D721Med (cell line): ENCODE results near the gene IL2RG.

ENCODE experiments used
- DNase-seq: peaks from one replicate; pipeline ENCODE4 v3.0.0; 2011; ENCODE audit warnings: low spot score; ENCODE audit not compliant: insufficient read length
- FAIRE-seq: peaks from 2 replicates; lab custom pipeline; 2011; peaks lifted over from hg19 to GRCh38; lab: Jason Lieb, UNC
- TF ChIP-seq, protein P1 (sequence below): IDR thresholded peaks from 2 replicates; pipeline ENCODE4 v1.5.1; 2012; ENCODE audit warnings: mild to moderate bottlenecking, control low read depth; ENCODE audit not compliant: insufficient read depth; ENCODE audit errors: missing control alignments

IL2RG gene

DNA sequence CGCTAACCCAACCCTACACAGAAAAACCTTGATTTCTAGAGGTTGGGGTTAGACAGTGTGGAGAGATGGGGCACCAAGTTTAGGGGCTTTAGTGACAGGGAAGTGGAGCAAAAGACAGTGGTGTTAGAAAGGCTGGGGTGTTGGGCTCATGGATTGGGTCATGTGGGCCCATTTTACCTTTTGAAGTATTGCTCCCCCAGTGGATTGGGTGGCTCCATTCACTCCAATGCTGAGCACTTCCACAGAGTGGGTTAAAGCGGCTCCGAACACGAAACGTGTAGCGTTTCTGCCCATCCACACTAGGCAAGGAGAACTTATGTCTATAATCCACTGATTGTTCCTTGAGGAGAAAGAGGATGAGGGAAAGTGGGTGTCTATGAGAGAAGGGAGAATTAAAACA lies 2.3 kb downstream of the IL2RG start:
- FAIRE-seq: no peak
- DNase-seq: no peak
- TF ChIP-seq, protein P1, sequence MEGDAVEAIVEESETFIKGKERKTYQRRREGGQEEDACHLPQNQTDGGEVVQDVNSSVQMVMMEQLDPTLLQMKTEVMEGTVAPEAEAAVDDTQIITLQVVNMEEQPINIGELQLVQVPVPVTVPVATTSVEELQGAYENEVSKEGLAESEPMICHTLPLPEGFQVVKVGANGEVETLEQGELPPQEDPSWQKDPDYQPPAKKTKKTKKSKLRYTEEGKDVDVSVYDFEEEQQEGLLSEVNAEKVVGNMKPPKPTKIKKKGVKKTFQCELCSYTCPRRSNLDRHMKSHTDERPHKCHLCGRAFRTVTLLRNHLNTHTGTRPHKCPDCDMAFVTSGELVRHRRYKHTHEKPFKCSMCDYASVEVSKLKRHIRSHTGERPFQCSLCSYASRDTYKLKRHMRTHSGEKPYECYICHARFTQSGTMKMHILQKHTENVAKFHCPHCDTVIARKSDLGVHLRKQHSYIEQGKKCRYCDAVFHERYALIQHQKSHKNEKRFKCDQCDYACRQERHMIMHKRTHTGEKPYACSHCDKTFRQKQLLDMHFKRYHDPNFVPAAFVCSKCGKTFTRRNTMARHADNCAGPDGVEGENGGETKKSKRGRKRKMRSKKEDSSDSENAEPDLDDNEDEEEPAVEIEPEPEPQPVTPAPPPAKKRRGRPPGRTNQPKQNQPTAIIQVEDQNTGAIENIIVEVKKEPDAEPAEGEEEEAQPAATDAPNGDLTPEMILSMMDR: no peak

DNA sequence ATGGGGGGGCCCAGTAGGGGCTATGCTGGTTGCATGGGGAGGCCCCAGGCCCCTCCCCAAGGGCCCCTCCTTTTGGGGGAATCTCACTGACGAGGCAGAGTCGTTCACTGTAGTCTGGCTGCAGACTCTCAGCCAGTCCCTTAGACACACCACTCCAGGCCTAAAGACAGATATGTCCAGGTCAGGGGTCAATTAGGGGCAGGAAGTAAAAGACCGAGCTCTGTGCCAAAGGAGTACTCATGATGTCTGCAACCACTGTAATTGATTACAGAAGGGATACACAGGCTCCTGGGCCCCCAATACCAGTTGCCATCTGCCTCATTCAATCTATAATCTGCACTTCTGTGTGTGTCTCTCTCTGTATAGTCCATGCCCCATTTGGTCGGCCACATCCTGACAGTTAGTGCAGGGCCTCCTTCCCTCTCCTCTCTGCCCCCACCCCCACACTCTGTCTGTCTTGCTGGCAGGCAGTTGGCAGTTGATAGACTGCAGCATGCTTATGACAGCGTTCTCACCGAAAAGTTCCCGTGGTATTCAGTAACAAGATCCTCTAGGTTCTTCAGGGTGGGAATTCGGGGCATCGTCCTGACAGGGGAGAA lies 3.5 kb downstream of the IL2RG start:
- DNase-seq: no peak
- TF ChIP-seq, protein P1: no peak

DNA sequence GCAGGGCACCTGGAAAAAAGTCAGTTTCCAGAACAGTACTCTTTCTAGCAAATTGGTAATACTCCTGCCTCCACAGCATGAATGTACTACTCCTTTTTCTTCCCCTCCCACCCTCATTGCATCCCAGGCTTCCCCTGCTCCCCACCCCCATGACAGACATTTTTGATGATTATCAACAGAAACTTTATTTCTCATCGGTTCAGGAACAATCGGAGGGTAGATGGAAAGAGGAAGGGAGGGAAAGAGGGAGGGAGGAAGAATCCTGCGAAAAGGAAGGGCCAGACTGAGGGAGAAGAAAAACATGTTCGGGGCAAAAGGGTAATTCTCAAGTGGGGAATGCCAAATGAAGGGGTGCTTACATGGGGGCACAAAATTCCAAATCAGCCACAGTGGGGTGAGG lies 4.1 kb downstream of the IL2RG start:
- no peak for FAIRE-seq
- TF ChIP-seq, protein P1: no peak
- DNase-seq: no peak

More for the DNA sequence above, 3.5 kb downstream of the IL2RG start:
- no peak for FAIRE-seq

DNA sequence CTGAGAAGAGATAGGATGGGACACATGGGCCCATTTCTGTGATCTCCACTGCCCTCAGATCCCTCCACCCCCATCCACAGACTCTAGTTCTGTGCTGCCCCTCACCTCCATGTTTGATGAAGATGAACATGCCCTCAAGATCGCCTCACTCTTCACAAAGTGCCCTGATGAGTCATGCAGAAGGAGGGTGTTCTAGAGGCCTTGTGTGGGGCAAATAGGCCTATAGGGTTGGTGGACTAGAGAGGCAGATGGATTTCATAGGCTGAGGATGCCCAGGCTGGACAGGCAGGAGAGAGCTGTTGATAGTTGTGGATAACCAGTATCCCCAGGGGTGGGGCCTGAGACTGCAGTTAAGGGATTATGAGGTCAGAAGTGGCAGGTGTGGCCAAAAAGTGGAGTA lies 5.0 kb downstream of the IL2RG start, which contains the start of gene CXorf65:
TSS of gene CXorf65 (minus strand) at position 314 of the 400 bp plus-strand sequence. CDS start at position 130, 184 bp downstream.
- no peak for FAIRE-seq
- TF ChIP-seq, protein P1: no peak
- no peak for DNase-seq

DNA sequence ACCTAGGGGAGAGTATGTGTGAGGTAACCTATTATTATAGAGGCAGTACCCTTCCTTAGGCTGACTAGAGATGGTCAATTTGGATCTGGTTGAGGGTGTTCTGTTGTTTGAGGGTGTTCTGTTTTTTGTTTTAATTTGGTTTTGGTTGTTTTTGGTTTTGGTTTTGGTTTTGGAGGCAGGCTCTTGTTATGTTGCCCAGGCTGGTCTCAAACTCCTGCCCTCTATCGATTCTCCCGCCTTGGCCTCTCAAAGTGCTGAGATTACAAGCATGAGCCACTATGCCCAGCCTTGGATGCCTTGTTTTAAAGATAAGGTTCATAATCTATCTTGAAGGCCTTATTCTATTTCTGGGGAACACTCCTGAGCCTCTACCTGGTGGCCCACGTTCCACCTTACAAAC lies 5.7 kb downstream of the IL2RG start:
- TF ChIP-seq, protein P1: no peak
- DNase-seq (no peak), FAIRE-seq (no peak)

DNA sequence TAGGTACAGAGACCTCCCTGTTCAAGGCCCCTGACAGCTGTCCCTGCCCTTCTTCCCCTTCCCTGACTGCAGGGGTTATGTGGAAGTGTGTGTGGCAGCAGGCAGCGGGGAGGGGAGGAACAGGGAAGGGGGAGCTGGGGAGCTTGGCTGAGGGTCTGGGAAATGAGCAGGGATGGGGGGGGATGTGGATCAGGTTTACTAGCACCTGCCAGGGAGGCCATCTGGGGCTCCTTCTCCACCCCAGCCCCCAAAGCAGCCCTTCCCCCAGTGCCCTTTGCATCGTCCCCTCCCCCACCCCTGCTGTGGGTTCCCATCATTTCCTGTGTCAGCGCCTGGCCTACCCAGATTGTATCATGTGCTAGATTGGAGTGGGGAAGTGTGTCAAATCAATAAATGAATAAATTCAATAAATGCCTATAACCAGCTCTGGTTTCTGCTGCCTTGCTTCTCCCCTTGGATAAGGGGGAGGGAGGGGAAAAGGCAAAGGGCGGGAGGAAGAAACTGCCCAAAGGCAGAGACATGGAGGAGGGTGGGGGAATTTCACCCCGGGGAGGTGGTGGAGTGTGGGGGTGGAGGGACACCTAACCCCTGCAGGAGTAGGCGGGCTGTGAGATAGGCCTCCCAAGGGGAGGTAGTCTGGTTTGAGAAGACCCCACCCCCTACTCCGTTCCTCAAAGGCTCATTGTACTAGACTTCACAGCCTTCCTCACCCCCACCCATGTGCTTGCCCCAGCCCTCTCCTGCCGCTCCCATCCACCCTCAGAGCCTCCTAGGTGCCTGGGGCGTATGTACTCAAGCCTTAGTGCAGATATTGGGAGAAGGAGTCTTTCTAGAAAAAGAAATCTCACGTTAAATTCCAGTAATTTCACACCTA lies 8.0 kb downstream of the IL2RG start:
- TF ChIP-seq, protein P1: no peak
- FAIRE-seq (no peak), DNase-seq (no peak)
